ENCODE measurements around the gene TRDMT1. TPM values are rescaled to one million over a fixed set of nuclear protein-coding genes. Genes with fewer than 3 reads are reported as not detected.

Gene TRDMT1
- total RNA-seq, 1 donor from 2014 or later = 5.9 TPM

- H3K27me3 ChIP-seq (ENCODE audit: insufficient read depth, low read length) = no peaks in the 10 kb centered on the region
- no peak overlapping the region for H3K9ac ChIP-seq (ENCODE audit: low read length)
- H3K4me2 ChIP-seq (ENCODE audit: low read length) = no peak overlapping the region
- no peak for TF ChIP-seq EZH2 (IDR thresholded peaks at IDR 0.05; ENCODE audit: insufficient read depth, low read length)
- no peak for TF ChIP-seq CTCF (IDR thresholded peaks at IDR 0.05; ENCODE audit: insufficient read depth, low read depth, low read length)
- FAIRE-seq = no peak
- no peak overlapping the region for H3K4me3 ChIP-seq (ENCODE audit: insufficient read depth, low read depth, low read length)
- H4K20me1 ChIP-seq (ENCODE audit: insufficient read depth, low read length) = no peaks in the 10 kb centered on the region
- no peaks in the 10 kb centered on the region for H3K79me2 ChIP-seq (ENCODE audit: insufficient read depth, low read length)
- no peak overlapping the region for H3K27ac ChIP-seq (ENCODE audit: low read depth, low read length)
- Mint-ChIP-seq H3K36me3 (ENCODE audit: low read depth, unreplicated experiment) (no peaks in the 10 kb centered on the region), H3K4me3 (ENCODE audit: unreplicated experiment) (no peak overlapping the region), H3K27me3 (ENCODE audit: low read depth, unreplicated experiment) (no peaks in the 10 kb centered on the region), H3K9me3 (ENCODE audit: unreplicated experiment) (no peaks in the 10 kb centered on the region), H3K4me1 (ENCODE audit: low read depth, unreplicated experiment) (no peaks in the 10 kb centered on the region), H3K27ac (ENCODE audit: unreplicated experiment) (no peak overlapping the region)
- no peaks in the 10 kb centered on the region for H3K9me3 ChIP-seq (ENCODE audit: insufficient read depth, low read depth, low read length)
- no peak overlapping the region for H2AFZ ChIP-seq (ENCODE audit: low read depth, low read length)
- no peaks in the 10 kb centered on the region for H3K36me3 ChIP-seq (ENCODE audit: insufficient read depth, low read length)
- no peak for DNase-seq (ENCODE audit: low read depth)
- H3K4me1 ChIP-seq (ENCODE audit: insufficient read depth, low read length) = no peaks in the 10 kb centered on the region
Measured at GRCh38 chr10:17141504-17142229, 59.8 kb downstream of the TRDMT1 start.

DNA sequence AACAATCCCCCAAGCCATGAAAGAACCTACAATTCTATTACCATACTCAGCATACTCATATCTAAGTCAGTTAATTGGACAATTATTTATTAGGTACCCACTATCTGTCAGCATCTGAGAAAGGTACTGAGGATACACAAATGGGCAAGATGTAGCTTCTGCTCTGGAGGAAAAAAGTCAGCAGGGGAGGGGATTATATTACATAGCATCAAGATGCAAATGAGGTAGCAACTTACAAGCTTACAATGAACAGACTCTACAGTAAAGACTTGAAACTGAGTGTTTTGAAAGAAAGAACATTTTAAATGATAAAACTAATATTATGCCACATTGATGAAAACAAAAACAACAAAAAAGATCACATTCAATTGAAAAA lies 61.1 kb downstream of the TRDMT1 start:
- Histone ChIP-seq H3K27ac (ENCODE audit: low read depth, low read length) (no peak overlapping the region), H2AFZ (ENCODE audit: low read depth, low read length) (no peak overlapping the region), H3K36me3 (ENCODE audit: insufficient read depth, low read length) (no peaks in the 10 kb centered on the region), H3K4me1 (ENCODE audit: insufficient read depth, low read length) (no peaks in the 10 kb centered on the region), H3K27me3 (ENCODE audit: insufficient read depth, low read length) (no peaks in the 10 kb centered on the region), H3K4me2 (ENCODE audit: low read length) (no peak overlapping the region), H4K20me1 (ENCODE audit: insufficient read depth, low read length) (no peaks in the 10 kb centered on the region), H3K9ac (ENCODE audit: low read length) (no peak overlapping the region), H3K9me3 (ENCODE audit: insufficient read depth, low read depth, low read length) (no peaks in the 10 kb centered on the region), H3K79me2 (ENCODE audit: insufficient read depth, low read length) (no peaks in the 10 kb centered on the region), H3K4me3 (ENCODE audit: insufficient read depth, low read depth, low read length) (no peak overlapping the region)
- DNase-seq (ENCODE audit: low read depth) (no peak), FAIRE-seq (no peak)
- Mint-ChIP-seq H3K27me3 (ENCODE audit: low read depth, unreplicated experiment) (no peaks in the 10 kb centered on the region), H3K4me1 (ENCODE audit: low read depth, unreplicated experiment) (no peaks in the 10 kb centered on the region), H3K36me3 (ENCODE audit: low read depth, unreplicated experiment) (no peaks in the 10 kb centered on the region), H3K27ac (ENCODE audit: unreplicated experiment) (no peak overlapping the region), H3K9me3 (ENCODE audit: unreplicated experiment) (no peaks in the 10 kb centered on the region), H3K4me3 (ENCODE audit: unreplicated experiment) (no peak overlapping the region)
- TF ChIP-seq EZH2 (IDR thresholded peaks at IDR 0.05; ENCODE audit: insufficient read depth, low read length) (no peak), CTCF (IDR thresholded peaks at IDR 0.05; ENCODE audit: insufficient read depth, low read depth, low read length) (no peak)

DNA sequence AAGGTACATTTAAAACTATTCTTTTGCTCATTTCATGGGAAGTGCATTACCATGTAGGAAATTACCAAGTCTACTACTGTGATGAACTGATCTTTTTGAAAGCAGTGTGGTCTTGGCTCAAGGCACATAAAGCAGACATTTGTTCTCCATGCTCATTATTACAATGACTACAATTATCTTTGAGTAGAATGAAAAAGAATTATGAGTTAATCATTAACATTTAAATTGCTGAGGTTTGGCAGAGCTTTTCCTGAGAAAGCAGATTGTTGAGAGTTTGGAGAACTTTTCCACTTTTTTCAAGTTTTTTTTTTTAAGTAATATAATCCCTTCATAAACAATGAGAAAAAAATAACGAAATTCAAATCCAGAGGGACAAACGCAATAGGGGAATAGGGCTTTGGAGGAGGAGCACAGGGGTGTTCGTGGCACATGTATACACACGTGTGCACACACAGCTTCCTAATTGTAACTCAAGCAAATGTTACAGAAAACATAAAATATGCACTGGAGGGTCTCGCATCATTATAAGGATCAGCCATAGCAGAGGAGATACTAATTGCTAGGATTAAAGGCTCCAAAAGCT lies 62.9 kb downstream of the TRDMT1 start:
- no peak overlapping the region for H3K9ac ChIP-seq (ENCODE audit: low read length)
- no peak for FAIRE-seq
- no peaks in the 10 kb centered on the region for H3K27me3 ChIP-seq (ENCODE audit: insufficient read depth, low read length)
- H3K4me3 Mint-ChIP-seq (ENCODE audit: unreplicated experiment) = no peak overlapping the region
- H3K4me2 ChIP-seq (ENCODE audit: low read length) = no peak overlapping the region
- H3K4me1 Mint-ChIP-seq (ENCODE audit: low read depth, unreplicated experiment) = no peaks in the 10 kb centered on the region
- no peaks in the 10 kb centered on the region for H3K36me3 ChIP-seq (ENCODE audit: insufficient read depth, low read length)
- H3K27me3 Mint-ChIP-seq (ENCODE audit: low read depth, unreplicated experiment) = no peaks in the 10 kb centered on the region
- no peak overlapping the region for H3K27ac ChIP-seq (ENCODE audit: low read depth, low read length)
- no peaks in the 10 kb centered on the region for H3K36me3 Mint-ChIP-seq (ENCODE audit: low read depth, unreplicated experiment)
- no peaks in the 10 kb centered on the region for H3K4me1 ChIP-seq (ENCODE audit: insufficient read depth, low read length)
- no peaks in the 10 kb centered on the region for H3K9me3 ChIP-seq (ENCODE audit: insufficient read depth, low read depth, low read length)
- no peak overlapping the region for H3K27ac Mint-ChIP-seq (ENCODE audit: unreplicated experiment)
- no peaks in the 10 kb centered on the region for H3K9me3 Mint-ChIP-seq (ENCODE audit: unreplicated experiment)
- no peak overlapping the region for H2AFZ ChIP-seq (ENCODE audit: low read depth, low read length)
- H3K79me2 ChIP-seq (ENCODE audit: insufficient read depth, low read length) = no peaks in the 10 kb centered on the region
- no peaks in the 10 kb centered on the region for H4K20me1 ChIP-seq (ENCODE audit: insufficient read depth, low read length)
- no peak for TF ChIP-seq CTCF (IDR thresholded peaks at IDR 0.05; ENCODE audit: insufficient read depth, low read depth, low read length)
- TF ChIP-seq EZH2 (IDR thresholded peaks at IDR 0.05; ENCODE audit: insufficient read depth, low read length) = no peak
- DNase-seq (ENCODE audit: low read depth) = no peak
- no peak overlapping the region for H3K4me3 ChIP-seq (ENCODE audit: insufficient read depth, low read depth, low read length)
